GM12891 (cell line): ENCODE results near the gene PLEKHH1.

ENCODE experiments used
- DNase-seq: peaks from one replicate; pipeline ENCODE4 v3.0.0; 2011; ENCODE audit warnings: low spot score; ENCODE audit not compliant: insufficient read length
- FAIRE-seq: peaks from 2 replicates; lab custom pipeline; 2011; peaks lifted over from hg19 to GRCh38; lab: Jason Lieb, UNC
- PAX5 ChIP-seq: IDR thresholded peaks from 2 replicates; pipeline ENCODE4 v1.6.1; 2011; ENCODE audit warnings: low read length, moderate library complexity, mild to moderate bottlenecking; ENCODE audit not compliant: insufficient read depth, severe bottlenecking
- POLR2A ChIP-seq: IDR thresholded peaks from 2 replicates; pipeline ENCODE4 v1.6.1; 2011; ENCODE audit warnings: low read depth, low read length, control low read depth
- POLR2AphosphoS5 ChIP-seq: IDR thresholded peaks from 2 replicates; pipeline ENCODE4 v1.6.1; 2011; ENCODE audit warnings: low read depth, low read length, control low read depth
- POU2F2 ChIP-seq: IDR thresholded peaks from 2 replicates; pipeline ENCODE4 v1.6.1; 2011; ENCODE audit warnings: low read depth, mild to moderate bottlenecking, control low read depth, low read length, moderate library complexity
- SPI1 ChIP-seq: IDR thresholded peaks from 2 replicates; pipeline ENCODE4 v1.6.1; 2011; ENCODE audit warnings: low read depth, low read length, control low read depth
- TAF1 ChIP-seq: IDR thresholded peaks from 2 replicates; pipeline ENCODE4 v1.6.1; 2011; ENCODE audit warnings: low read depth, low read length, control low read depth

The PLEKHH1 gene

DNA sequence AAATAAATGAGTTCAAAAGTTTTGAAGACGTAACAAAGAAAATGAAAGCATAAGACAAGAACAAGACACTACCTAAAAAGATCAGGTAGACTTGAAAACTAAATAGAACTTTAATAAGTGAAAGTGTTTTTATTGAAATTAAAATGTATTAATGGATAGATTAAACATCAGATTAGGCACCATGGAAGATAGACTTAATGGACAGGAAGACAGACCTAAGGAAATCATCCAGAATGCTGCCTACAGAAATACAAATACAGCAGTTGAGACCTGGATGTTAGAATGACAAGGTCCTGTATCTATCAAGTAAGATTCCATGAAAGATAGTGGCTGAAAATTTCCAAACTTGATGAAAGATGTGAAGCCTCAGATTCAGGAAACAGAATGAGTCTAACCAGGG, 11.5 kb downstream of the PLEKHH1 start:
- FAIRE-seq (no peak), DNase-seq (no peak)
- TF ChIP-seq PAX5 (no peak), TAF1 (no peak), POLR2AphosphoS5 (no peak), SPI1 (no peak), POLR2A (no peak), POU2F2 (no peak)

DNA sequence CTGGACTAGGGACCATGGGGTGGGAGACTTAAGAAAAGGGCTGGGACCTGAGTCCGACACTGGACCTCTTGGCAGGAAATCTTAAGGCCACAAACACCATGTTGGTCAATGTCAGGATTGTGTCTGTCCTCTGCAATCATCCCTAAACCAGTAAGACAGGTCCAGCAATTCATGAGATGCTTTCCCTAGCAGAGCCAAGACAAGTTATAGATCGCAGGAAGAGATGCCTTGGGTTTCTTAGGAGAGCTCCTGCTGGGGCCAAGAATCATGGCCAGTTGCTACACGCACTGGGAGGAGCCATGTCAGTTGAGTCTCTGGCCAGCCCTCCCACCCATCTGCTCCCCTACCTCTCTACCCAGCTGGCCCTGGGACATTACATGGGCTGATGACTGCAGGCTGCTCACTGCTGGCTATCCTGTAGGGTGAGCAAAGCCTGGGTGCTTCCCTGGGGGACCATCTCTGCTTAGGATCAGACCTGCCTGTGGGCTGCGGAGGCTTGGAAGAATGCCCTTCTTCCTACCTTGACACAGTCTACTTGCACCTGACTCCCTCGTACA, 14.2 kb downstream of the PLEKHH1 start:
- TF ChIP-seq SPI1: no peak
- no peak for TF ChIP-seq POLR2AphosphoS5
- no peak for TF ChIP-seq POLR2A
- TF ChIP-seq PAX5: no peak
- no peak for TF ChIP-seq POU2F2
- TF ChIP-seq TAF1: no peak
- no peak for DNase-seq
- FAIRE-seq: no peak

DNA sequence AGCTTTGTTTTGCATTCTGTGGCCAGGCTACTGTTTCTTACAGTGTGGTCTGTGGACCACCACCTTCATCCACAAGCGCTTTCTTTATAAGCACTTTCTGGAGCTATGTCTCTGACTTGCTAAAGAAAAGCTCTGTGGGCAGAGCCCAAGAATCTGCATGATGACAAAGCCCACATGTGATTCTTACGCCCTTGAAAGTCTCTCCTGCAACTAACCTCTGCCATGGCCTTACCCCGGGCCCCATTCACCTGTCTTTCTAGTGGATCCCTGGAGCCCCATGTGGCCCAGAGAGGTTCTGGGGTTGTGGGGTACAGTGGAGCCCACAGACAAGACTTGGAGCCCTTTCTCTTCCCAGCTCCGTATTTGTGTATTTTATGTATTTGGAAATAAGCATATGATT, 16.6 kb downstream of the PLEKHH1 start:
- DNase-seq: no peak
- FAIRE-seq: no peak
- TF ChIP-seq SPI1: no peak
- TF ChIP-seq TAF1: no peak

DNA sequence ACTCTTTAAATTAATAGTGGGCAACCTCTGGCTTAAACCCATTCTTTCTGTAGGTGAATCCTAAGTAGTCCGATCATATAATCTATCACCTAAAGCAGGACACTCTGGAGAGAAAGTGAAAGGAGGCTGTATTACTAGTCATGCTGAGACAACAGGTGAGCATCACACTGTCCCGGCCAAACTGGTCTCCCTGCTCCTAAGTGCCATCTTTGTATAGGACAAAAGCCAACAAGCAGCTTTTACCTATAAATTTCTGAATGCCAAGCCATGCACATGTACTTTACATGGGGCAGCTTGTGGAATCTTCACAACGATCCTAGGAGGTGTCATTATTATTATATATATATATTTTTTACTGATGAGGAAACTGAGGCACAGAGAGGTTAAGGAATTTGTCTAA, 18.0 kb downstream of the PLEKHH1 start:
- FAIRE-seq (no peak), DNase-seq (no peak)
- TF ChIP-seq PAX5 (no peak), SPI1 (no peak), POU2F2 (no peak), TAF1 (no peak), POLR2A (no peak), POLR2AphosphoS5 (no peak)

DNA sequence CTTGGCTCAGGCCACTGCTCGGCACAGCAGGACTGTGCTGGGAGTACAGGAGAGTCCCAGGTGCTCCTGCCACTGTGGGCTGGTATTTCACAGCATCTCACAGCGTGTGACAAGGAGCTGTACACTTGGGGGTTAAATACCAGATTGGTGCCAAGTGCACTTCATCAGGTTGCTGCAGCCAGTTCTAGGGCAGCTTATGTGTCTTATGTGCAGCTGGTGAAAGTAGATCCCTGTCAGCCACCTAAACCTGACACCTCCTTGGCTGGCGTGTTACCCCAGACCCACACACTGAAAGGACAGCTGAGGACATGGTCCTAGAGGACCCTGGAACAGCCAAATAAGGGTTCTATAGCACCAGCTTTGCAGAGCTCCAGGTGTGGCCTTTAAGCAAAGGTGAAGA, 18.9 kb downstream of the PLEKHH1 start:
- TF ChIP-seq POU2F2: no peak
- TF ChIP-seq PAX5: no peak
- no peak for TF ChIP-seq POLR2A
- no peak for TF ChIP-seq SPI1
- no peak for TF ChIP-seq POLR2AphosphoS5
- TF ChIP-seq TAF1: no peak
- DNase-seq (no peak), FAIRE-seq (no peak)

DNA sequence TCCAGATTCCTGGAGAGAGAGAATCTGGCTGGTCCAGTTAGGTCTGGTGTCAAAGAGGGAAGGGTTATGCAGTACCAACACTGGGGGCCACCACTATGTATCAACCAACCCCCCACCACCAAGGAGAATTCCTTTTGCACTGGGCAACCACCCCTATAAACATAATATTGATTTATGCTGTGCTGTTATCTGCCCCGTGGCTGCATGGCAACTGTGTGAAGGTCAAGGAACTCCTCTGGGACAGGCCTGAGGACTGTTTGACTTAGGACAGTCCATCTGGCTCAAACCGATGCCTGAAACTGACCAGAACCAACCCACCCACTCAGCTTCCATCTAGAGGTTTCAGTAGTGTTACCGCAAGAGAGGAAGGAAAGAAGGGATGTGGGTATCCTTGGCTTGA, 20.5 kb downstream of the PLEKHH1 start:
- FAIRE-seq (no peak), DNase-seq (no peak)
- TF ChIP-seq POLR2A (no peak), POLR2AphosphoS5 (no peak), TAF1 (no peak), PAX5 (no peak), SPI1 (no peak), POU2F2 (no peak)

DNA sequence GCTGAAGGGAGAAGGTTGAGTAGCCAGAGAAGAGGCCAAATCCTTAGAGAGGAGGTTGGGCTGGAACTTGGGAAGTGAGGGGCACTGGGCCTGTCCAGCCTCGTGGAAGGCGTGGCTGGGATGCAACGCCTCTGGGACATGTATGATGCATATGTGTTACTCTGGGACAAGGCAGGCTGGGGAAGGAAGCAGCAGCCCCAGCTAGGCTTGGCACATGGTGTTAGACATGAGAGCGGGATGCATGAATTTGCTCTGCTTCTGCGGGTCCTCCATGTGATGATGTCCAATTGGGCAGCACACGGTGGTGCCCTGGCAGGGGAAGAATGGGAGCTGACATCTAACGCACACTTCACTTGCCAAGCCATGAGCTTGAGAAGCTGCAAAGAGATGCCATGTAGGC, 21.3 kb downstream of the PLEKHH1 start:
- FAIRE-seq (no peak), DNase-seq (no peak)
- TF ChIP-seq POU2F2 (no peak), POLR2A (no peak)

DNA sequence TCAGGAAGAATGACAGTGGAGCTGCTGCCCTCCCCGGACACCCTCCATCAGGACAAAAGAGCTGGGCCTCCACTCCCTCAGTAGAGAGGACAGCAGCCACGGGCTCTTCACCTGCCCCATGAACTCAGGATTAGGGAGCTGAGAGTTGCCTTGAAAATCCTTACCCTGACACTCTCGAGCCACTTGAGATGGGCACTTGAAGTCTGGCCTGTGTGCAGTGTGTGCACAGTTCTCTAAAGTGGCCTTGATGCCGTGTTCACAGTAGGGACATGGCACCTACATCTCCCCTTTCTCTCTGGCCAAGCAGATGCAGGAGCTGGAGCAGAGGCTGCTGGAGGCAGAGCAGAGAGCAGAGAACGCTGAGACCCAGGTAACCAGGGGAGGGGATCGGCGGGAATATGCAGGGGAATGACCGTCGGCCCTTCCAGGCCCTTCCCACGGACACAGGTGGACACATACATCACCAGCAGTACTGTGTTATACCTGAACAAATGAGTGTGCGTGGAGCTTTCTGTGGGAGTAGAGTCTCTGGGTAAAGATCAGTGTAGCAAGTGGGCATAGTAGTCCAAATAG, 22.5 kb downstream of the PLEKHH1 start:
- FAIRE-seq (no peak), DNase-seq (no peak)
- no peak for TF ChIP-seq TAF1
- no peak for TF ChIP-seq POLR2A
- no peak for TF ChIP-seq POLR2AphosphoS5
- TF ChIP-seq SPI1: no peak
- no peak for TF ChIP-seq POU2F2
- TF ChIP-seq PAX5: no peak

DNA sequence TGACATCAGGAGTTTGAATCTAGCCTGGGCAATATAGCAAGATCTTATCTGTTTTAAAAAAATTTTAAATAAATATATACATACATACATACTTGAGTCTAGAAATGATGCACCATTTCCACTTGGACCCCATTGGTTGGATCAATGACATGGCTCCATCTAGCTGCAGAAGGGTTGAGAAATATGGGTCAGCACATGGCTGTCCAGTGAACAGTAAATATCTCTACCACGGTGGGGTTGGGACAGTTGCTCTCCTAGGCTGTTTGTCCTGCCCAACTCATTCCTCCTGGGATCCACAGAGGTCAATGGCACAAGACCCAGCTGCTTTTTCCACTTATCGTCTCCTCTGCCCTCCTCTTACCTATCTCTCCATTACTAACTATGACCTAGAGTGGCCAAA, 23.6 kb downstream of the PLEKHH1 start:
- no peak for TF ChIP-seq TAF1
- no peak for TF ChIP-seq POLR2AphosphoS5
- TF ChIP-seq POLR2A: no peak
- TF ChIP-seq SPI1: no peak
- no peak for TF ChIP-seq PAX5
- no peak for TF ChIP-seq POU2F2
- DNase-seq (no peak), FAIRE-seq (no peak)

DNA sequence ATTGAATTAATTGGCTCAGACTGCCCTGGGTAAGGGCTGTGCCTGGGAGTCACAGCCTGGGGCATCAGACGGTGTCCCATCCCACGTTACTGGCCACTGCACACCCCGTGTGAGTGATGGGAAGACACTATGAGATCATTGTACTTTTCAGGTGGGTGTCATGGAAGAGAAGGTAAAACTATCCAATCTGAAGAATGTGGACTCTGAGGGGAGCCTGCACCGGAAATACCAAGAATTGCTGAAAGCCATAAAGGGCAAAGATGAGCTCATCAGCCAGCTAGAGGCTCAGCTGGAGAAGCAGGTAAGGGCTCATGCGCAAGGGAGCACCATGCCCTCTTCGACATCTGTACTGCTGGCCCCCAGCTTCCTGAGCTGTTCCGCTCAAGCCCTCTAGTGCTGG, 24.0 kb downstream of the PLEKHH1 start:
- TF ChIP-seq SPI1 (no peak), PAX5 (no peak), POU2F2 (no peak), POLR2A (no peak), TAF1 (no peak), POLR2AphosphoS5 (no peak)
- no peak for DNase-seq
- no peak for FAIRE-seq
